Common myeloid progenitor, CD34-positive (primary cell): ENCODE results near the gene PSTPIP1.

ENCODE experiments used
- CTCF ChIA-PET: fragments of 350-600 bp; sonication (Branson Sonifier 250); formaldehyde crosslinking; loops from one replicate; lab custom pipeline; 2021; ENCODE audit warnings: antibody characterized with exemption; lab: Charles Lee
- POLR2A ChIA-PET: fragments of 350-600 bp; sonication (Branson Sonifier 250); formaldehyde crosslinking; loops from one replicate; lab custom pipeline; 2021; ENCODE audit warnings: antibody characterized with exemption; lab: Charles Lee
- DNase-seq, 3 donors: peaks; one replicate each; pipeline versions ENCODE4 v3.0.0 to v3.0.0-alpha.2; 2013
- H3K27ac ChIP-seq, 2 experiments: 1 replicate in 1 of 2; 2 replicates in 1 of 2; pipeline ENCODE4 v1.7.0; 2013; ENCODE audit warnings: inconsistent platforms in 2 of 2, low read length in 2 of 2, mild to moderate bottlenecking in 2 of 2, low read depth in 1 of 2, moderate library complexity in 1 of 2; ENCODE audit not compliant: severe bottlenecking in 2 of 2, insufficient read depth in 1 of 2, poor library complexity in 1 of 2
- H3K27me3 ChIP-seq, 5 experiments: replicated peaks in 2 of 5; 1 replicate in 3 of 5; 2 replicates in 2 of 5; pipeline versions ENCODE4 v1.6.1 to v1.7.0; 2013; ENCODE audit warnings: low read length in 4 of 5, mild to moderate bottlenecking in 2 of 5, moderate library complexity in 2 of 5, inconsistent platforms in 1 of 5; ENCODE audit not compliant: insufficient read depth in 5 of 5, control insufficient read depth in 4 of 5
- H3K36me3 ChIP-seq, 4 experiments: 1 replicate in 2 of 4; 2 replicates in 2 of 4; pipeline versions ENCODE4 v1.6.1 to v1.7.0; 2013; ENCODE audit warnings: low read length in 3 of 4, control low read depth in 1 of 4, mild to moderate bottlenecking in 1 of 4; ENCODE audit not compliant: control insufficient read depth in 4 of 4, insufficient read depth in 4 of 4
- H3K4me1 ChIP-seq, 4 experiments: 1 replicate in 3 of 4; 2 replicates in 1 of 4; pipeline versions ENCODE4 v1.6.1 to v1.7.1; 2013; ENCODE audit warnings: low read length in 3 of 4, mild to moderate bottlenecking in 3 of 4, control low read depth in 1 of 4, inconsistent platforms in 1 of 4, moderate library complexity in 1 of 4; ENCODE audit not compliant: control insufficient read depth in 4 of 4, insufficient read depth in 4 of 4; ENCODE audit errors: control extremely low read depth in 1 of 4
- H3K4me3 ChIP-seq, 7 experiments: 1 replicate in 4 of 7; 2 replicates in 3 of 7; pipeline versions ENCODE4 v1.5.1 to v1.7.0; 2013; ENCODE audit warnings: mild to moderate bottlenecking in 7 of 7, low read length in 6 of 7, moderate library complexity in 6 of 7, inconsistent platforms in 2 of 7, low read depth in 2 of 7, control low read depth in 1 of 7; ENCODE audit not compliant: insufficient read depth in 4 of 7, control insufficient read depth in 1 of 7; ENCODE audit errors: extremely low read depth in 1 of 7
- H3K9me3 ChIP-seq, 5 experiments: 1 replicate in 4 of 5; 2 replicates in 1 of 5; pipeline versions ENCODE4 v1.6.1 to v1.7.1; 2013; ENCODE audit warnings: low read length in 4 of 5, mild to moderate bottlenecking in 2 of 5, inconsistent platforms in 1 of 5, low read depth in 1 of 5, moderate library complexity in 1 of 5; ENCODE audit not compliant: control insufficient read depth in 4 of 5, insufficient read depth in 2 of 5; ENCODE audit errors: control extremely low read depth in 1 of 5
- WGBS: methylation state at CpG from one replicate; pipeline ENCODE4 v1.1.5; 2013; ENCODE audit not compliant: insufficient coverage; 5-methylcytosine and 5-hydroxymethylcytosine counted together

The PSTPIP1 gene

GRCh38 chr15:77042955-77043920, 48.3 kb downstream of the PSTPIP1 start:
- Histone ChIP-seq H3K36me3 (peaks cover 24 to 82% (median 40%) of the 10 kb centered on the region in 4 experiments), H3K4me1 (no peaks in the 10 kb centered on the region), H3K27me3 (no peaks in the 10 kb centered on the region), H3K9me3 (peaks cover 0 to 4% (median 0%) of the 10 kb centered on the region in 5 experiments), H3K4me3 (no peak overlapping the region), H3K27ac (no peak overlapping the region)
- CTCF ChIA-PET = interaction anchor here (0.6 to 3.1 kb wide), 3 partner anchors 8 to 500 kb away, joined by 3 to 9 read pairs (median 3); no protein-coding TSS in a partner anchor
- no peak for DNase-seq
- 92% methylated on average over 15 of the region's 20 CpGs for WGBS
- POLR2A ChIA-PET = no interaction called here

GRCh38 chr15:77044228-77045042, 49.5 kb downstream of the PSTPIP1 start:
- H3K27ac ChIP-seq = no peak overlapping the region
- POLR2A ChIA-PET = no interaction called here
- 89% methylated on average over 5 of the region's 7 CpGs for WGBS

GRCh38 chr15:77045985-77046384, 51.1 kb downstream of the PSTPIP1 start:
- Histone ChIP-seq H3K36me3 (peaks cover 20 to 73% (median 38%) of the 10 kb centered on the region in 4 experiments), H3K4me1 (no peaks in the 10 kb centered on the region), H3K27me3 (no peaks in the 10 kb centered on the region), H3K27ac (no peak overlapping the region), H3K4me3 (no peak overlapping the region), H3K9me3 (no peaks in the 10 kb centered on the region)
- no CpG with 5 or more reads among the region's 1 CpG for WGBS
- no peak for DNase-seq
- ChIA-PET CTCF (interaction anchor here (1.4 to 3.1 kb wide), 5 partner anchors 11 to 72 kb away, joined by 3 to 9 read pairs (median 6); no protein-coding TSS in a partner anchor), POLR2A (no interaction called here)

More at GRCh38 chr15:77044228-77045042, 49.5 kb downstream of the PSTPIP1 start:
- DNase-seq = no peak
- Histone ChIP-seq H3K4me1 (no peaks in the 10 kb centered on the region), H3K36me3 (peaks cover 19 to 76% (median 39%) of the 10 kb centered on the region in 4 experiments), H3K9me3 (no peaks in the 10 kb centered on the region), H3K27me3 (no peaks in the 10 kb centered on the region), H3K4me3 (no peak overlapping the region)
- CTCF ChIA-PET = interaction anchor here (0.7 to 3.1 kb wide), 2 partner anchors 9 to 499 kb away, joined by 3 to 9 read pairs; no protein-coding TSS in a partner anchor

GRCh38 chr15:77046704-77047412, 51.9 kb downstream of the PSTPIP1 start:
- Histone ChIP-seq H3K4me3 (no peak overlapping the region), H3K9me3 (no peaks in the 10 kb centered on the region), H3K27me3 (no peaks in the 10 kb centered on the region), H3K36me3 (peaks cover 19 to 74% (median 41%) of the 10 kb centered on the region in 4 experiments), H3K4me1 (no peaks in the 10 kb centered on the region), H3K27ac (no peak overlapping the region)
- POLR2A ChIA-PET = no interaction called here
- WGBS = 100% methylated on average over 4 of the region's 7 CpGs
- CTCF ChIA-PET = interaction anchor here (0.6 to 3.1 kb wide), 8 partner anchors 9 to 72 kb away, joined by 3 to 9 read pairs (median 4); no protein-coding TSS in a partner anchor
- DNase-seq = no peak

- no peaks in the 10 kb centered on the region for H3K4me1 ChIP-seq
- ChIA-PET POLR2A (no interaction called here), CTCF (interaction anchor here (2.5 kb wide), 1 partner anchor 11 kb away, joined by 9 read pairs; no protein-coding TSS in a partner anchor)
- no peaks in the 10 kb centered on the region for H3K9me3 ChIP-seq
- H3K4me3 ChIP-seq = no peak overlapping the region
- peaks cover 20 to 72% (median 44%) of the 10 kb centered on the region in 4 experiments for H3K36me3 ChIP-seq
- H3K27me3 ChIP-seq = no peaks in the 10 kb centered on the region
- no CpG with 5 or more reads among the region's 1 CpG for WGBS
- no peak overlapping the region for H3K27ac ChIP-seq
- no peak for DNase-seq
Measured at GRCh38 chr15:77048135-77048876, 53.4 kb downstream of the PSTPIP1 start.

GRCh38 chr15:77052556-77052955, 57.6 kb downstream of the PSTPIP1 start:
- H3K36me3 ChIP-seq = peaks cover 6 to 48% (median 24%) of the 10 kb centered on the region in 4 experiments
- no peak for DNase-seq
- POLR2A ChIA-PET = no interaction called here
- CTCF ChIA-PET = interaction anchor here (1.4 kb wide), 1 partner anchor 12 kb away, joined by 4 read pairs; no protein-coding TSS in a partner anchor
- H3K27ac ChIP-seq = no peak overlapping the region
- no peaks in the 10 kb centered on the region for H3K27me3 ChIP-seq
- H3K4me3 ChIP-seq = no peak overlapping the region
- peaks cover 0 to under 1% (median 0%) of the 10 kb centered on the region in 4 experiments for H3K4me1 ChIP-seq
- 96% methylated on average over 2 of the region's 2 CpGs for WGBS
- no peaks in the 10 kb centered on the region for H3K9me3 ChIP-seq
